ENCODE measurements around the gene RALBP1.
"Not testable (repeated sequence)": the region's sequence is repeated elsewhere in the genome, so short reads cannot be mapped to it uniquely, and the experiment has no call there.

RALBP1 gene

GRCh38 chr18:9455718-9456511 lies 19.4 kb upstream of the RALBP1 start:
- DNase-seq: no peak

GRCh38 chr18:9466127-9466526 lies 9.2 kb upstream of the RALBP1 start:
- no peak for DNase-seq

- no peak for DNase-seq
These were observed 8.5 kb upstream of the RALBP1 start for GRCh38 chr18:9466846-9467245.

- DNase-seq: no peak
These were observed 6.3 kb upstream of the RALBP1 start for GRCh38 chr18:9468998-9469397.

GRCh38 chr18:9469685-9470084 lies 5.6 kb upstream of the RALBP1 start:
- DNase-seq: no peak

GRCh38 chr18:9474108-9474982 lies 968 bp upstream of the RALBP1 start:
- DNase-seq: no peak

GRCh38 chr18:9475643-9476591 lies 604 bp downstream of the RALBP1 start:
- DNase-seq: no peak

- not testable (repeated sequence) for DNase-seq
These were observed 1.6 kb downstream of the RALBP1 start for GRCh38 chr18:9476949-9477348.

GRCh38 chr18:9477509-9477908 lies 2.2 kb downstream of the RALBP1 start:
- no peak for DNase-seq

GRCh38 chr18:9478545-9478944 lies 3.2 kb downstream of the RALBP1 start:
- no peak for DNase-seq

GRCh38 chr18:9482790-9483189 lies 7.5 kb downstream of the RALBP1 start:
- DNase-seq: no peak

GRCh38 chr18:9483526-9483925 lies 8.2 kb downstream of the RALBP1 start:
- DNase-seq: no peak

- DNase-seq: not testable (repeated sequence)
These were observed 9.5 kb downstream of the RALBP1 start for GRCh38 chr18:9484856-9485255.

GRCh38 chr18:9488538-9488937 lies 13.2 kb downstream of the RALBP1 start:
- DNase-seq: no peak

GRCh38 chr18:9494778-9495331 lies 19.5 kb downstream of the RALBP1 start:
- DNase-seq: no peak

GRCh38 chr18:9495465-9495864 lies 20.2 kb downstream of the RALBP1 start:
- DNase-seq: no peak

- no peak for DNase-seq
These were observed 20.8 kb downstream of the RALBP1 start for GRCh38 chr18:9495916-9496705.

- DNase-seq: no peak
These were observed 30.9 kb downstream of the RALBP1 start for GRCh38 chr18:9506046-9506792.

GRCh38 chr18:9507565-9508088 lies 32.3 kb downstream of the RALBP1 start:
- no peak for DNase-seq

GRCh38 chr18:9508446-9509025 lies 33.2 kb downstream of the RALBP1 start:
- DNase-seq: no peak
